SK-N-SH (cell line): ENCODE results near the gene TEX22. TPM values are rescaled to one million over a fixed set of nuclear protein-coding genes. Genes with fewer than 3 reads are reported as not detected.

Source experiments
- CTCF ChIA-PET: fragments of 300-600, 350-600 bp; formaldehyde crosslinking; extraction: SDS; loops from one replicate; lab custom pipeline; 2021; lab: Yijun Ruan, JAX
- POLR2A ChIA-PET: fragments of 350-600 bp; sonication (Branson Sonifier 250); formaldehyde crosslinking; extraction: SDS; loops from one replicate; lab custom pipeline; 2020; ENCODE audit warnings: antibody characterized with exemption, inconsistent platforms; lab: Yijun Ruan, JAX
- DNase-seq: peaks from one replicate; pipeline ENCODE4 v3.0.0; 2012
- H2AFZ ChIP-seq: fragments of 200-600 bp; sonication (generic); 2 replicates; pipeline ENCODE4 v1.8.1; 2016; ENCODE audit warnings: antibody characterized with exemption, mild to moderate bottlenecking, low read depth
- H3F3A ChIP-seq: fragments of 200-600 bp; sonication (generic); replicated peaks from 2 replicates; pipeline ENCODE3; 2016; ENCODE audit warnings: antibody characterized with exemption, mild to moderate bottlenecking; ENCODE audit not compliant: insufficient read depth
- H3K27ac ChIP-seq, 2 experiments: fragments of 200-500 bp in 1 of 2; fragments of 200-600 bp in 1 of 2; sonication (Bioruptor generic) in 1 of 2; sonication (generic), shearing (Covaris generic) in 1 of 2; 2 replicates each; pipeline versions ENCODE4 v1.5.1 to v1.6.1; 2014 to 2016; ENCODE audit warnings: low read depth in 2 of 2, inconsistent platforms in 1 of 2, low read length in 1 of 2, mild to moderate bottlenecking in 1 of 2, mixed read lengths in 1 of 2
- H3K27me3 ChIP-seq: fragments of 200-600 bp; sonication (generic), shearing (Covaris generic); 2 replicates; pipeline ENCODE4 v1.6.1; 2016; ENCODE audit warnings: mixed run types; ENCODE audit not compliant: insufficient read depth
- H3K36me3 ChIP-seq, 2 experiments: fragments of 200-500 bp in 1 of 2; fragments of 200-600 bp in 1 of 2; sonication (Bioruptor generic) in 1 of 2; sonication (generic) in 1 of 2; replicated peaks in 1 of 2; 2 replicates each; pipeline versions ENCODE3 to v1.5.1; 2014 to 2016; ENCODE audit warnings: low read length in 1 of 2, mild to moderate bottlenecking in 1 of 2; ENCODE audit not compliant: insufficient read depth in 2 of 2, control insufficient read depth in 1 of 2
- H3K4me1 ChIP-seq, 2 experiments: fragments of 200-500 bp in 1 of 2; fragments of 200-600 bp in 1 of 2; sonication (Bioruptor generic) in 1 of 2; sonication (generic), shearing (Covaris generic) in 1 of 2; 2 replicates each; pipeline versions ENCODE4 v1.5.1 to v1.6.1; 2014 to 2016; ENCODE audit warnings: low read depth in 1 of 2, low read length in 1 of 2, mixed run types in 1 of 2; ENCODE audit not compliant: insufficient read depth in 2 of 2, control insufficient read depth in 1 of 2
- H3K4me2 ChIP-seq: fragments of 200-600 bp; sonication (generic), shearing (Covaris generic); 2 replicates; pipeline ENCODE4 v1.6.1; 2017; ENCODE audit warnings: mixed run types
- H3K4me3 ChIP-seq, 2 experiments: fragments of 200-500 bp in 1 of 2; fragments of 200-600 bp in 1 of 2; sonication (Bioruptor generic) in 1 of 2; sonication (generic), shearing (Covaris generic) in 1 of 2; 2 replicates each; pipeline versions ENCODE4 v1.5.1 to v1.8.1; 2014 to 2016; ENCODE audit warnings: low read depth in 2 of 2, inconsistent platforms in 1 of 2, low read length in 1 of 2, mild to moderate bottlenecking in 1 of 2, mixed read lengths in 1 of 2, moderate library complexity in 1 of 2
- H3K79me2 ChIP-seq: fragments of 200-600 bp; sonication (generic); 2 replicates; pipeline ENCODE4 v1.8.1; 2017; ENCODE audit warnings: mild to moderate bottlenecking; ENCODE audit not compliant: insufficient read depth
- H3K9ac ChIP-seq: fragments of 200-600 bp; sonication (generic); 2 replicates; pipeline ENCODE4 v1.6.1; 2017; ENCODE audit warnings: mixed run types
- H3K9me2 ChIP-seq: fragments of 200-600 bp; sonication (generic); 2 replicates; pipeline ENCODE4 v1.6.1; 2017; ENCODE audit warnings: mixed run types
- H3K9me3 ChIP-seq: fragments of 200-600 bp; sonication (generic); 2 replicates; pipeline ENCODE4 v1.6.1; 2017; ENCODE audit warnings: mixed run types, mild to moderate bottlenecking, moderate library complexity
- H4K20me1 ChIP-seq: fragments of 200-600 bp; sonication (generic); 2 replicates; pipeline ENCODE4 v1.6.1; 2017; ENCODE audit warnings: mild to moderate bottlenecking, mixed run types; ENCODE audit not compliant: insufficient read depth
- ELF1 ChIP-seq: IDR thresholded peaks from 2 replicates; pipeline ENCODE4 v1.4.0; 2012
- EP300 ChIP-seq, 2 experiments: IDR thresholded peaks; 2 replicates each; pipeline versions ENCODE4 v1.4.0 to v1.6.1; 2012; ENCODE audit warnings: borderline replicate concordance in 1 of 2, low read depth in 1 of 2, low read length in 1 of 2
- EZH2phosphoT487 ChIP-seq: fragments of 200-600 bp; sonication (generic); IDR thresholded peaks from 2 replicates; pipeline ENCODE4 v1.6.1; 2017; ENCODE audit warnings: low read depth, mixed run types, mild to moderate bottlenecking, antibody characterized with exemption, moderate library complexity, borderline replicate concordance
- FOXJ3 ChIP-seq: sonication (generic); formaldehyde crosslinking; IDR thresholded peaks from 2 replicates; pipeline ENCODE4 v1.5.1; 2020; ENCODE audit warnings: mild to moderate bottlenecking, missing genetic modification reagents
- GABPA ChIP-seq: IDR thresholded peaks from 2 replicates; pipeline ENCODE4 v1.4.0; 2012; ENCODE audit warnings: low read depth, mild to moderate bottlenecking
- MXI1 ChIP-seq: IDR thresholded peaks from 2 replicates; pipeline ENCODE4 v1.6.1; 2012; ENCODE audit warnings: mild to moderate bottlenecking, low read depth, low read length, improper control_type of control experiment
- NFIC ChIP-seq: IDR thresholded peaks from 2 replicates; pipeline ENCODE4 v1.4.0; 2012; ENCODE audit warnings: borderline replicate concordance
- NRF1 ChIP-seq: IDR thresholded peaks from 2 replicates; pipeline ENCODE4 v1.6.1; 2012; ENCODE audit warnings: low read depth, mild to moderate bottlenecking, low read length
- RAD21 ChIP-seq: IDR thresholded peaks from 2 replicates; pipeline ENCODE4 v1.6.1; 2012; ENCODE audit warnings: mild to moderate bottlenecking, low read length
- RCOR1 ChIP-seq: fragments of 150-350 bp; IDR thresholded peaks from 2 replicates; pipeline ENCODE4 v1.6.1; 2017; ENCODE audit warnings: antibody characterized with exemption, low read length
- RXRA ChIP-seq: IDR thresholded peaks from 2 replicates; pipeline ENCODE4 v1.4.0; 2012; ENCODE audit warnings: low read depth, mild to moderate bottlenecking, borderline replicate concordance
- TAF1 ChIP-seq: IDR thresholded peaks from 2 replicates; pipeline ENCODE4 v1.6.1; 2012; ENCODE audit warnings: low read depth, mild to moderate bottlenecking, low read length, moderate library complexity, borderline replicate concordance
- TEAD4 ChIP-seq: IDR thresholded peaks from 2 replicates; pipeline ENCODE4 v1.4.0; 2012; ENCODE audit warnings: mild to moderate bottlenecking, borderline replicate concordance; ENCODE audit not compliant: insufficient read depth
- WGBS: methylation state at CpG from one replicate; pipeline ENCODE4 v1.1.6; 2017; ENCODE audit warnings: low lambda C conversion rate; 5-methylcytosine and 5-hydroxymethylcytosine counted together
- polyA plus RNA-seq, 3 experiments: library from polyadenylated mRNA; depleted of rRNA; stranded (reverse); fragments of >200 nt; gene quantifications; 2 replicates each; pipeline ENCODE4 v1.2.3, GENCODE V29; 2012
- TF ChIP-seq, protein P1 (sequence below): fragments of 150-350 bp; IDR thresholded peaks from 2 replicates; pipeline ENCODE4 v1.6.1; 2017; ENCODE audit warnings: antibody characterized with exemption, low read length, low read depth, borderline replicate concordance
- TF ChIP-seq, protein P2 (sequence below): IDR thresholded peaks from 2 replicates; pipeline ENCODE4 v1.4.0; 2012; ENCODE audit warnings: low read depth, borderline replicate concordance
- TF ChIP-seq, protein P3 (sequence below): fragments of 150-350 bp; IDR thresholded peaks from 2 replicates; pipeline ENCODE4 v1.6.1; 2016; ENCODE audit warnings: mild to moderate bottlenecking, low read depth, low read length
- TF ChIP-seq, protein P4 (sequence below): IDR thresholded peaks from 2 replicates; pipeline ENCODE4 v1.4.0; 2012; ENCODE audit warnings: low read depth, borderline replicate concordance
- TF ChIP-seq, protein P5 (sequence below): fragments of 200-600 bp; sonication (generic); IDR thresholded peaks from 2 replicates; pipeline ENCODE4 v1.6.1; 2017; ENCODE audit warnings: antibody characterized with exemption, mild to moderate bottlenecking, moderate library complexity

TEX22 gene
- polyA plus RNA-seq, 1 of the 3 experiments (the other 2 are of a cell fraction): 0.26 TPM

DNA sequence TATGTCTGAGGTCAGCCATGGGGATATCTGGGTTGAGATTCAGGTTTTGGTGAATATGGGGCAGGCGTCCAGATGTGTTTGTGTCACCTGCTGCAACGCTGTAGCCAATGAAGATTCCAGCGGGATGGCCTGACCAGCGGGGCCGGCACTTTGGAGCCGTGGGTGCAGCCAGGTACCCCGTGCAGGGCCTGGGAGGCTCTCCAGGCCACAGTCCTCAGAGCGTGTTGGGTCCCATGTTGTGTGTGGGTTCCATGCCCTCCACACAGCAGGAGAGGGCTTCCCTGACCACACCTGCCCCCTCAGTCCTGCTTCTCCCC is 2.8 kb upstream of the TEX22 start:
- no peaks in the 10 kb centered on the region for H3K27me3 ChIP-seq
- ChIA-PET CTCF (interaction anchor here (1.6 to 3.2 kb wide), 3 partner anchors 25 to 94 kb away, joined by 4 to 14 read pairs (median 11); no protein-coding TSS in a partner anchor), POLR2A (no interaction called here)
- H2AFZ ChIP-seq: no peak overlapping the region
- peaks cover 0 to 19% of the 10 kb centered on the region in 2 experiments; a peak in 1 of 4 replicates for H3K4me1 ChIP-seq
- no peak overlapping the region for H3K27ac ChIP-seq
- no peaks in the 10 kb centered on the region for H3K9me2 ChIP-seq
- H3K4me3 ChIP-seq: no peak overlapping the region
- TF ChIP-seq, protein P1, sequence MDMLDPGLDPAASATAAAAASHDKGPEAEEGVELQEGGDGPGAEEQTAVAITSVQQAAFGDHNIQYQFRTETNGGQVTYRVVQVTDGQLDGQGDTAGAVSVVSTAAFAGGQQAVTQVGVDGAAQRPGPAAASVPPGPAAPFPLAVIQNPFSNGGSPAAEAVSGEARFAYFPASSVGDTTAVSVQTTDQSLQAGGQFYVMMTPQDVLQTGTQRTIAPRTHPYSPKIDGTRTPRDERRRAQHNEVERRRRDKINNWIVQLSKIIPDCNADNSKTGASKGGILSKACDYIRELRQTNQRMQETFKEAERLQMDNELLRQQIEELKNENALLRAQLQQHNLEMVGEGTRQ: no peak
- TF ChIP-seq ELF1 (no peak), FOXJ3 (CRISPR knock-in tag) (no peak), EP300 (IDR thresholded peaks at IDR 0.05; ENCODE audit: borderline replicate concordance in 1 of 2, low read depth in 1 of 2, low read length in 1 of 2) (no peak), GABPA (no peak), TEAD4 (no peak), RAD21 (no peak), RXRA (no peak)
- TF ChIP-seq, protein P2, sequence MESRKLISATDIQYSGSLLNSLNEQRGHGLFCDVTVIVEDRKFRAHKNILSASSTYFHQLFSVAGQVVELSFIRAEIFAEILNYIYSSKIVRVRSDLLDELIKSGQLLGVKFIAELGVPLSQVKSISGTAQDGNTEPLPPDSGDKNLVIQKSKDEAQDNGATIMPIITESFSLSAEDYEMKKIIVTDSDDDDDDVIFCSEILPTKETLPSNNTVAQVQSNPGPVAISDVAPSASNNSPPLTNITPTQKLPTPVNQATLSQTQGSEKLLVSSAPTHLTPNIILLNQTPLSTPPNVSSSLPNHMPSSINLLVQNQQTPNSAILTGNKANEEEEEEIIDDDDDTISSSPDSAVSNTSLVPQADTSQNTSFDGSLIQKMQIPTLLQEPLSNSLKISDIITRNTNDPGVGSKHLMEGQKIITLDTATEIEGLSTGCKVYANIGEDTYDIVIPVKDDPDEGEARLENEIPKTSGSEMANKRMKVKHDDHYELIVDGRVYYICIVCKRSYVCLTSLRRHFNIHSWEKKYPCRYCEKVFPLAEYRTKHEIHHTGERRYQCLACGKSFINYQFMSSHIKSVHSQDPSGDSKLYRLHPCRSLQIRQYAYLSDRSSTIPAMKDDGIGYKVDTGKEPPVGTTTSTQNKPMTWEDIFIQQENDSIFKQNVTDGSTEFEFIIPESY: no peak
- no peak overlapping the region for H3K4me2 ChIP-seq
- WGBS: no CpG with 5 or more reads among the region's 8 CpGs
- peaks cover 11% of the 10 kb centered on the region; the same call in 1 of the 2 replicates for H3K79me2 ChIP-seq
- no peaks in the 10 kb centered on the region for H3F3A ChIP-seq
- H3K36me3 ChIP-seq: peaks cover 5 to 11% of the 10 kb centered on the region in 2 experiments
- no peaks in the 10 kb centered on the region for H4K20me1 ChIP-seq
- H3K9ac ChIP-seq: no peak overlapping the region
- DNase-seq: no peak
- H3K9me3 ChIP-seq: no peaks in the 10 kb centered on the region

DNA sequence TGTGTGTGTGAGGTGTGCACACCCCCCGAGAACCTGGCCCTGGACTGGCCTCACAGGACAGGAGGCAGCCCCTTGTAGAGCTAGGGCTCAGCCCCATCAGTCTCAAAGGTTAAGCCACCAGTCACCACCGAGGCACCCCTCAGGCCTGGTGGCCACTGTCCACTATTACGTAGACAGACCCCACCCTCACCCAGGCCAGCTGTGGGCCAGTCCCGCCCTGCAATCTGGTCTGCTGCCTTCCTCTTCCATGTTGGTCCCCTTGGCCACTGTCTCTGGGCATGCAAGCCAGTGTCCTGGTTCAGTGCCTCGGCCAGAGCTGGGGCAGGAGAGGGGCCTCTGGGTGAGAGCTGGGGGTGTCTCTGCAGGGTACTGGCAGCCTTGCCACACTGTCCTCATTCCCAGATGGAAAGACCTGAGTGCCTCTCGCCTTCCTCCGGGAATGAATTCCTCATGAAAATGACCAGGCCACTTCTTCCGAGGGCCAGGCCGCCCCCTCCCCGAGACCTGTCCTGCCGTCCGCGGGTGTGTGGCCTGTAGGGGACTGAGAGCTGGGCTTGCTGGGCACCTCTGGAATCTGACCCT is 897 bp upstream of the TEX22 start:
- ChIA-PET CTCF (interaction anchor here (0.7 to 3.2 kb wide), 9 partner anchors 10 to 131 kb away, joined by 3 to 14 read pairs (median 4); no protein-coding TSS in a partner anchor), POLR2A (interaction anchor here (1.4 to 2.5 kb wide), 2 partner anchors 14 to 92 kb away, joined by 4 to 8 read pairs; no protein-coding TSS in a partner anchor)
- DNase-seq: no peak
- no peak overlapping the region for H3K9ac ChIP-seq
- H3K4me2 ChIP-seq: peak overlapping the region; percentile 99
- no peaks in the 10 kb centered on the region for H3K27me3 ChIP-seq
- peak overlapping the region; percentile 39 to 91 for H3K27ac ChIP-seq
- H3K9me2 ChIP-seq: no peaks in the 10 kb centered on the region
- 85% methylated on average over 7 of the region's 13 CpGs for WGBS
- peaks cover 3% of the 10 kb centered on the region; the same call in 1 of the 2 replicates for H3K9me3 ChIP-seq
- H3K4me1 ChIP-seq: peaks cover 0 to 19% of the 10 kb centered on the region in 2 experiments; a peak in 1 of 4 replicates
- H3K4me3 ChIP-seq: peak overlapping the region; percentile 60 to 80
- no peaks in the 10 kb centered on the region for H3F3A ChIP-seq
- H3K79me2 ChIP-seq: peaks cover 14% of the 10 kb centered on the region; the same call in 1 of the 2 replicates
- no peaks in the 10 kb centered on the region for H4K20me1 ChIP-seq
- peak overlapping the region; percentile 96 for H2AFZ ChIP-seq
- peaks cover 10 to 11% of the 10 kb centered on the region in 2 experiments for H3K36me3 ChIP-seq
- TF ChIP-seq, protein P3, sequence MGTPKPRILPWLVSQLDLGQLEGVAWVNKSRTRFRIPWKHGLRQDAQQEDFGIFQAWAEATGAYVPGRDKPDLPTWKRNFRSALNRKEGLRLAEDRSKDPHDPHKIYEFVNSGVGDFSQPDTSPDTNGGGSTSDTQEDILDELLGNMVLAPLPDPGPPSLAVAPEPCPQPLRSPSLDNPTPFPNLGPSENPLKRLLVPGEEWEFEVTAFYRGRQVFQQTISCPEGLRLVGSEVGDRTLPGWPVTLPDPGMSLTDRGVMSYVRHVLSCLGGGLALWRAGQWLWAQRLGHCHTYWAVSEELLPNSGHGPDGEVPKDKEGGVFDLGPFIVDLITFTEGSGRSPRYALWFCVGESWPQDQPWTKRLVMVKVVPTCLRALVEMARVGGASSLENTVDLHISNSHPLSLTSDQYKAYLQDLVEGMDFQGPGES: no peak
- TF ChIP-seq MXI1 (no peak), FOXJ3 (CRISPR knock-in tag) (no peak), EZH2phosphoT487 (no peak), RXRA (no peak), NRF1 (no peak), TAF1 (no peak), RCOR1 (no peak), NFIC (no peak)
- TF ChIP-seq, protein P1: no peak
- TF ChIP-seq, protein P4, sequence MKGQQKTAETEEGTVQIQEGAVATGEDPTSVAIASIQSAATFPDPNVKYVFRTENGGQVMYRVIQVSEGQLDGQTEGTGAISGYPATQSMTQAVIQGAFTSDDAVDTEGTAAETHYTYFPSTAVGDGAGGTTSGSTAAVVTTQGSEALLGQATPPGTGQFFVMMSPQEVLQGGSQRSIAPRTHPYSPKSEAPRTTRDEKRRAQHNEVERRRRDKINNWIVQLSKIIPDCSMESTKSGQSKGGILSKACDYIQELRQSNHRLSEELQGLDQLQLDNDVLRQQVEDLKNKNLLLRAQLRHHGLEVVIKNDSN: no peak
- TF ChIP-seq, protein P5, sequence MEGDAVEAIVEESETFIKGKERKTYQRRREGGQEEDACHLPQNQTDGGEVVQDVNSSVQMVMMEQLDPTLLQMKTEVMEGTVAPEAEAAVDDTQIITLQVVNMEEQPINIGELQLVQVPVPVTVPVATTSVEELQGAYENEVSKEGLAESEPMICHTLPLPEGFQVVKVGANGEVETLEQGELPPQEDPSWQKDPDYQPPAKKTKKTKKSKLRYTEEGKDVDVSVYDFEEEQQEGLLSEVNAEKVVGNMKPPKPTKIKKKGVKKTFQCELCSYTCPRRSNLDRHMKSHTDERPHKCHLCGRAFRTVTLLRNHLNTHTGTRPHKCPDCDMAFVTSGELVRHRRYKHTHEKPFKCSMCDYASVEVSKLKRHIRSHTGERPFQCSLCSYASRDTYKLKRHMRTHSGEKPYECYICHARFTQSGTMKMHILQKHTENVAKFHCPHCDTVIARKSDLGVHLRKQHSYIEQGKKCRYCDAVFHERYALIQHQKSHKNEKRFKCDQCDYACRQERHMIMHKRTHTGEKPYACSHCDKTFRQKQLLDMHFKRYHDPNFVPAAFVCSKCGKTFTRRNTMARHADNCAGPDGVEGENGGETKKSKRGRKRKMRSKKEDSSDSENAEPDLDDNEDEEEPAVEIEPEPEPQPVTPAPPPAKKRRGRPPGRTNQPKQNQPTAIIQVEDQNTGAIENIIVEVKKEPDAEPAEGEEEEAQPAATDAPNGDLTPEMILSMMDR: no peak
